Measurements from ENCODE around the gene COL9A1. TPM values are rescaled to one million over a fixed set of nuclear protein-coding genes. Genes with fewer than 3 reads are reported as not detected.

COL9A1 gene
- total RNA-seq, 4 donors from 2014 or later, result 0.34 to 1.7 (median 0.77) TPM

DNA sequence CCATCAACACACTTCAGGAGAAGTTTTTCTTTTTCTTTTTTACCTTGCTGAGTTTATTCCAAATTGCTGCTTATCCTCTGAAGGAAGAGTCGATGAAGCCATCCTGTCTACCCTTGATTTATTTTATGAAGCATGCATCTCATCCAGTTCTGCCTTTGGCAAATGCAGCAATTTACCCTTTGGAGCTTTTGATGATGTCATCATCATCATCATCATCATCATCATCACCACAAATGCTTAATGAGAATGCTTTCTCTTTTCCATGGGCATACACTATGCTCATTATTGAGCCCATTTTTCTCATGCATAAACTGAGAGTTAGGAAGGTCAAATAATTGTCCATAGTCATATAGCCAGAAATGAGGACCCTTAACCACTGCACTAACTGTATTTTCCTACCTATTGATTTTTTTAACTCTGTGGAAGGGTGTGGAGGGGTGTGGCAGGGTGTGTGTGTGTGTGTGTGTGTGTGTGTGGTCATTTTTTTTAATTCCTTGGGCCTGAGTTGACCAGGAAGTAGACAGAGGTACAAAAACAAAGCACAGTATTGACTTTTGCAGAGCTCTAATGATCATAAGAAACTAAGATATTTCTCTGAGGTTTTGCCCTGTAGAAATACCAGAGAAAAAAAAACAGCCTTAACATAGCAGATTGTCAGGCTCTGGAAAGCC lies 82.8 kb downstream of the COL9A1 start:
- no peaks in the 10 kb centered on the region for H3K9me3 ChIP-seq
- H3K36me3 ChIP-seq, result no peaks in the 10 kb centered on the region
- no peak for DNase-seq (ENCODE audit: extremely low spot score)
- H3K27ac ChIP-seq (replicated peaks in 1 of 4), result no peak overlapping the region
- intact Hi-C loops (cut with DNase I), result loop anchor here (5.0 kb wide), 1 partner anchor 147 kb away; no protein-coding TSS in a partner anchor
- TF ChIP-seq POLR2A (IDR thresholded peaks at IDR 0.05; ENCODE audit: low read depth), result no peak
- TF ChIP-seq EP300 (IDR thresholded peaks at IDR 0.05), result no peak
- no peak for TF ChIP-seq POLR2AphosphoS5 (IDR thresholded peaks at IDR 0.05)
- TF ChIP-seq, protein P1, sequence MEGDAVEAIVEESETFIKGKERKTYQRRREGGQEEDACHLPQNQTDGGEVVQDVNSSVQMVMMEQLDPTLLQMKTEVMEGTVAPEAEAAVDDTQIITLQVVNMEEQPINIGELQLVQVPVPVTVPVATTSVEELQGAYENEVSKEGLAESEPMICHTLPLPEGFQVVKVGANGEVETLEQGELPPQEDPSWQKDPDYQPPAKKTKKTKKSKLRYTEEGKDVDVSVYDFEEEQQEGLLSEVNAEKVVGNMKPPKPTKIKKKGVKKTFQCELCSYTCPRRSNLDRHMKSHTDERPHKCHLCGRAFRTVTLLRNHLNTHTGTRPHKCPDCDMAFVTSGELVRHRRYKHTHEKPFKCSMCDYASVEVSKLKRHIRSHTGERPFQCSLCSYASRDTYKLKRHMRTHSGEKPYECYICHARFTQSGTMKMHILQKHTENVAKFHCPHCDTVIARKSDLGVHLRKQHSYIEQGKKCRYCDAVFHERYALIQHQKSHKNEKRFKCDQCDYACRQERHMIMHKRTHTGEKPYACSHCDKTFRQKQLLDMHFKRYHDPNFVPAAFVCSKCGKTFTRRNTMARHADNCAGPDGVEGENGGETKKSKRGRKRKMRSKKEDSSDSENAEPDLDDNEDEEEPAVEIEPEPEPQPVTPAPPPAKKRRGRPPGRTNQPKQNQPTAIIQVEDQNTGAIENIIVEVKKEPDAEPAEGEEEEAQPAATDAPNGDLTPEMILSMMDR (IDR thresholded peaks at IDR 0.05), result no peak
- H3K4me1 ChIP-seq, result peaks cover 0 to 6% (median 1%) of the 10 kb centered on the region in 4 donors
- H3K4me3 ChIP-seq, result no peak overlapping the region
- WGBS, result 75% methylated on average over 1 of the region's 1 CpG
- peaks cover 0 to 4% (median 0%) of the 10 kb centered on the region in 4 donors for H3K27me3 ChIP-seq

DNA sequence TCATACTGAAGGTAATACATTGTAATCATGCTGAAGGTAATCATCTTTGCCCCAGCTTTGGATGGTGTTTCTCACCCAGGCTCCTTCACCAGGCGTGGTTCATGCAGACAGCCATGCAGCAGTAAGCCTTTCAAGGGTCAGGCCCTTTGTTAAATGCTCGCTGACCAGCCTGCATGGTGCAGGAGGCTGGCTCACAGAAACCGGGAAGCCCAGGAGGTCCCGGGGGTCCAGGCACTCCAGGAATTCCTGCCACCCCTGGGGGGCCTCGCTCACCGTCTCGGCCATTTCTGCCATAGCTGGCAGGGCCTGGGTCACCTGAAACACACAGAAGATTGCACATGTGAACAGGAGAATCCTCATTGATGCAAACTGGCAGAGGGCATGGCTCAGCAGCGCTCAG lies 86.1 kb downstream of the COL9A1 start:
- no peak for DNase-seq (ENCODE audit: extremely low spot score)
- TF ChIP-seq POLR2AphosphoS5 (IDR thresholded peaks at IDR 0.05), result no peak
- TF ChIP-seq, protein P1 (IDR thresholded peaks at IDR 0.05), result no peak
- TF ChIP-seq EP300 (IDR thresholded peaks at IDR 0.05), result no peak
- TF ChIP-seq POLR2A (IDR thresholded peaks at IDR 0.05; ENCODE audit: low read depth), result no peak
- 67% methylated on average over 7 of the region's 8 CpGs for WGBS

DNA sequence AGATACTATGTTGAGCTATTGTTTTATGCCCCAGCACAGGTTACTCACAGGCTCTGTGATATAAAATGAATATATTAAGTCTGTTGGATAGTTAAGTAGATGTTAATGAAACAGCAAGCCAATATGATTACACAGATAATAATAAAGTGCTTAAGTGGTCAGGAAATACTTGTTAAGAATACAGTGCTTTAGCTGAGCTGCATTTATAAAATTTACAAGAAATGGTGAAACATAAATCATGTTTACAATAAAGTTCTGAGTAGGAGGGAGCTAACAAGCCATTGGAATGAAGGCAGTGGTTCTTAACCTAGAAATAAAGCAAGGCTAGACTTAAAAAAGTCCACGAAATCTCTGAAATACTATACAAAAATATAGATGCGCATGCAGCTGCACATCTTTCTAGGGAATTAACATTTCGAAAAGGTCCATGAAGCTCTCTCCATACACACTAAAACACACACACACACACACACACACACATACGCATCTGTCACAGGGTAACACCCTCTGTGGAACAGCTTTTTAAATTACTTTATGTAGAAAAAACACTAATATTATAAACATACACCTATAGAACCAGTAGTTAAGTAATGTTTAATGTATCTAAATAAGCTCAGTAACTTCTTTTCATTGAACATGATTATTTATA lies 87.3 kb downstream of the COL9A1 start:
- Histone ChIP-seq H3K27me3 (peaks cover 0 to 4% (median 0%) of the 10 kb centered on the region in 4 donors), H3K4me3 (no peak overlapping the region), H3K9me3 (no peaks in the 10 kb centered on the region), H3K27ac (replicated peaks in 1 of 4) (no peak overlapping the region), H3K36me3 (no peaks in the 10 kb centered on the region), H3K4me1 (no peaks in the 10 kb centered on the region)
- 86% methylated on average over 4 of the region's 4 CpGs for WGBS
- TF ChIP-seq, protein P1 (IDR thresholded peaks at IDR 0.05), result no peak
- TF ChIP-seq POLR2AphosphoS5 (IDR thresholded peaks at IDR 0.05), result no peak
- TF ChIP-seq POLR2A (IDR thresholded peaks at IDR 0.05; ENCODE audit: low read depth), result no peak
- TF ChIP-seq EP300 (IDR thresholded peaks at IDR 0.05), result no peak
- intact Hi-C loops (cut with DNase I), result no loop called here
- no peak for DNase-seq (ENCODE audit: extremely low spot score)

More for the DNA sequence above, 86.1 kb downstream of the COL9A1 start:
- Histone ChIP-seq H3K36me3 (no peaks in the 10 kb centered on the region), H3K27ac (replicated peaks in 1 of 4) (no peak overlapping the region), H3K4me3 (no peak overlapping the region), H3K27me3 (peaks cover 0 to 4% (median 0%) of the 10 kb centered on the region in 4 donors), H3K4me1 (peaks cover 0 to 6% (median 1%) of the 10 kb centered on the region in 4 donors), H3K9me3 (no peaks in the 10 kb centered on the region)
- intact Hi-C loops (cut with DNase I), result no loop called here

GRCh38 chr6:70210462-70210861 lies 92.4 kb downstream of the COL9A1 start:
- no peaks in the 10 kb centered on the region for H3K4me1 ChIP-seq
- H3K9me3 ChIP-seq, result no peaks in the 10 kb centered on the region
- DNase-seq (ENCODE audit: extremely low spot score), result no peak
- H3K27ac ChIP-seq (replicated peaks in 1 of 4), result no peak overlapping the region
- H3K27me3 ChIP-seq, result no peaks in the 10 kb centered on the region
- TF ChIP-seq, protein P1 (IDR thresholded peaks at IDR 0.05), result no peak
- no peak overlapping the region for H3K4me3 ChIP-seq
- H3K36me3 ChIP-seq, result no peaks in the 10 kb centered on the region
- intact Hi-C loops (cut with DNase I), result no loop called here
- 71% methylated on average over 2 of the region's 2 CpGs for WGBS
